GM18868 (cell line): ENCODE measurements around the gene TAF9B.
"Not testable (repeated sequence)": the region's sequence is repeated elsewhere in the genome, so short reads cannot be mapped to it uniquely, and the experiment has no call there.

ENCODE experiments used
- ATAC-seq: cut with Tn5 transposase; IDR thresholded peaks from one replicate; pipeline ENCODE4 v1.9.1; 2021; ENCODE audit warnings: mild to moderate bottlenecking, moderate library complexity; ENCODE audit not compliant: unreplicated experiment

TAF9B gene

DNA sequence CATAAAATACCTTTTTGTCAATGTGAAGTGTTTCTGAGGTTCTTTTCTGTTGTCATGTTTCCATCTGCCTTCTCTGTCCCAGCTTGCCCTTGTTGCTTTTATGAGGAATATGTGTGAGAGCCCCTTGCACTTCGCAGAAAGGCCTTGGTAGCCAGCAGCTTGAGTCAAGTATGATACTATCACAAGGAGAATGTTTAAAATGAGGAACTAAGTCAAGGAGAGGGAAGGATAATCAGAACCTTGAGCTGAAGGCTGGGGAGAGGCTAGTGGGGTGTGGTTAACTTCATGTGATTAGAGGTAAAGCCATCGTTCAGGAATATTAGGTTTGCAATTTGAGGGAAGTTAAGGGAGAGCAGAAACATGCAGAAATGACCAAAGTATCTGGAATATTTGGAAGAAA is 22.7 kb downstream of the TAF9B start:
- ATAC-seq, result no peak

DNA sequence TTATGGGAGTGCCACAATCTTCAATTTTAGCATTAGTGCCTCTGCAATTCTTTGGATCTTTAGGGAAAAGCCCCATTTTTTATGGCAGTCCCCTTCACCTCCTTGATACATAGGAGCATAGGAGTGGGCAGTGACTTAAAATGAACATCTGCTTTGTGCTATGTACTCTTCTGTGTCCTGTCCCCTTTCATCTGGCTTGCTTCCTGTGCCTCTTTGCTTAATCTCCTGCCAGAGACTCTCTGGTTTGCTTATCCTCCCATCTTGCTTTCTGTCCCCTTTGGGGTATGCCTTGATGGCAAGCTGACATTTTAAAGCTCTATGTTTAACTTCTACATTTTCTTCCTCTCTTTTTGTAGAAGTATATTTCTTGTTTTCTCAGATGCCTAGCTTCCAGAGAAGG is 23.1 kb downstream of the TAF9B start:
- ATAC-seq, result no peak

DNA sequence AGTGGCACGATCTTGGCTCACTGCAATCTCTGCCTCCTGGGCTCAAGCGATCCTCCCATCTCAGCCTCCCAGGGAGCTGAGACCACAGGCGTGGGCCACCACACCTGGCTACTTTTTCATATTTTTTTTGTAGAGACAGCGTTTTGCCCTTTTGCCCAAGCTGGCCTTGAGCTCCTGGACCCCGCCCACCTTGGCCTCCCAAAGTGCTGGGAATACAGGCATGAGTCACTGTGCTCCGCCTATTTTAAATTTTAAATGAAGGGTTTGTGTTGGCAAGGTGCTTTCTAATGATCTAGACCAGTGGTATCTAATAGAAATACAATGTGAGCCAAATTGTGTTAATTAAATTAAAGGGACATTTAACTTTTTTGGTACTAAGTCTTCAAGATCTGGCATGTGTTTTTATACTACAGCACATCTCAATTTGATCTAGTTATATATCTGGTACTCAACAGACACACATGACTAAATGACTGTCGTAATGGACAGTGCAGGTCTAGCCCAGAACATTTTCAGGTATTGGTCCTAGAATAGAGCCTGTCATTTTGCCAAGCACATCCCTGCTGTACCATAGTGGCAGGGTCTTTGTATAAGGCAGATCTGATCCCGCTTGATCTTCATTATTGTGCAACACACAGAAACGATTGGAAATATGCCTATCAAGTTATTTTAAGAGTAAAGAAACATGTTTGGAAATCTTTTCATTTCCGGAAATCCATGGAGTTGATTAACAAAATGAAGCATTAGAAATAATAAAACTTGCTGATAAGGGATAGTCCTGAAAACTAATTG is 28.1 kb downstream of the TAF9B start:
- no peak for ATAC-seq

DNA sequence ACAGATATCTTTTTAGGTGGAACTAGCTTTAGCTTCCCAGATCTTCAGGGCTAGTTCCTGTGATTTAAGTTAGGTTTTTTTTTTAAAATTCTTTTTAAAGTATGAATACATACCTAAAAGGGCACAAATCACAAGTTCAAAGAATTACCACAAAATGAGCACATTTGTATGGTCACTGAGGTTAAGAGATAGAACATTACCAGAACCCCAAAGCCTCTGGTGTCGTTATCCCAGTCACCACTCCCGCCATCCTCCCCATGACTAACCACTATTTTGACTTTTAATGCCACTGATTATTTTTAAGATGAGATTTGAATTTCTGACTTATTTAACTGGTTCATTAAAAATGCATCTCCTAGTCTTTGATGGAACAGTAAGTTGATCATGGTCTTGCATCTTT is 30.0 kb downstream of the TAF9B start:
- ATAC-seq, result no peak

DNA sequence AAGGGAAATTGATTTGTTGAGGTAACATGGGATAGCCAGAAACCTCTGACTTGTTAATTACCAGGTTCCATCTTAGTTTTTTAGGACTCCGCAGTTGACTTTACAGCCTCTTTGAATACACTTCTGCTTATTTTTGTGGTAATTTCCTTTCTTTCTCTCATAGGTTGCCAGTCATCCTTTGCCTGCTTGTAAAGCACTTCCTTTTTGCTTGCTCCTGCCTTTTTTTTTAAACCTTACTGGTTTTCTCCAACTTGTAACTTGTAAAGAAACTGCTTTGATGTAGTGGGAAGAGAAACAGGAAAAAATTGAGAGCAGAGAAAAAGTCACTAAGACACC is 32.8 kb downstream of the TAF9B start:
- no peak for ATAC-seq

DNA sequence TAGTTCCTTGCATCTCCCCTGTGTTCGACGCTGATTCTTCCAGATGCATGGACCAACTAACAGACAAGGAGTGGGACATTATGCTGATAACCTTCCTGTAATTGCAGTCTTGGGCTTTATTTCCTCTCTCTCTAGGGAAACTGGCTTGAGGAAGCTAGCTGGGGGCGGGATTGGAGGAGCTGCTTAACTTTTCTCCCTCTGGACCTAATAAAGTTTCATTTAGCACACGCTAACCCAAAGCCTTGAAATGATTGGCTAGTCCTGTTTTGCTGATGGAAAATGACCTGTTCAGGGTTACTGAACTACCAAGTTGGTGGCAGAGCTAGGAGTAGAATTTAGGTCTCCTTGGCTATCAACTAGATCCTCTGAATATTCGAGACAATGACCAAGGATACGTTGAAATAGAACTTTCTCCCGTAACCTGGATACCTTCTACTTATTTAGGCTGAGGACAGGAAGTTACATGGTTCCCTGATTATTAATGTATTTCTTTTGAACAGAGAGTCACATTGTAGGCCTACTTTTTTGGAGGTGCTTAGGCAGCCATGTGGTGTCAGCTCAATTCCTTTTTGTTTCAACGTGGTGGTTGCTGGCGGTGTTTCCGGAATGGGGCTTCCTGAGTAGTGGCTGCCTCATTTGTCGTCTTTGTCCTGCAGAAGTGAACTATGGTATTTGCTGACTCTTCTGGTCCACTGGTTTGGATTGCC is 33.4 kb downstream of the TAF9B start:
- no peak for ATAC-seq

DNA sequence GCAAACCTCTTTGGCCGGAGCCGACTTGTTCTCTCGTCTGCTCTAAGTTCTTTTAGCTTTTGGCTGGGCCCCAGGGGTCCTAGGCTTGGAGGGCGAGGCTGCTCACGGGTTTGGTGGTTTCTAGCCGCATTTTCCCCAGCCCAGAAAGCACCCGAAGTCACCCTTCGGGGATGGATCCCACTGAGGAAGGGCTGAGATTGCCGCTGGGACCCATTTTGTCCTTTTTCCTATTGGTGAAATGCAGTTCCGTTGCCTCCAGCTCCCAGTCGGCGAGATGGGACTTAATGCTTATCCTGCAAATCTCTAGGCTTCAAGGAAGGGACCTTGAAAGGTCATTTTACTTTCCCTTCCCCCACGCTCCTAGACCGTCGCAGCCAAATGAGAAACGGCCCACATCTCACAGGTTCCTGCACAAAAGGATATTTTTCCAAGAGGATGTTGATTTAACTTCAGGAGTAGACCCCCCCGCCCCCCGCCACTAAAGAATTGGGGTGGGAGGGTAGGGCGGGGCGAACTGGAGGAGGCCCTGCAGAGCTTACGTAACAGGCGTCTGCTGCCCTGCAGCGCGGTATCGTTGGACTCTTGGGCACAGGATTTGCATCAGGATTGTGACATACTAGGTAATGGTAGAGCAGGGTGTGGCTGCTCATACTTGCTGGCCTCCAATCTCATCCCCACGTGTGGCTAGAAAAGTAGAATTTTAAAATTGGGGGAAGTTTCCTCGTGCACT is 34.8 kb downstream of the TAF9B start:
- ATAC-seq, result no peak

DNA sequence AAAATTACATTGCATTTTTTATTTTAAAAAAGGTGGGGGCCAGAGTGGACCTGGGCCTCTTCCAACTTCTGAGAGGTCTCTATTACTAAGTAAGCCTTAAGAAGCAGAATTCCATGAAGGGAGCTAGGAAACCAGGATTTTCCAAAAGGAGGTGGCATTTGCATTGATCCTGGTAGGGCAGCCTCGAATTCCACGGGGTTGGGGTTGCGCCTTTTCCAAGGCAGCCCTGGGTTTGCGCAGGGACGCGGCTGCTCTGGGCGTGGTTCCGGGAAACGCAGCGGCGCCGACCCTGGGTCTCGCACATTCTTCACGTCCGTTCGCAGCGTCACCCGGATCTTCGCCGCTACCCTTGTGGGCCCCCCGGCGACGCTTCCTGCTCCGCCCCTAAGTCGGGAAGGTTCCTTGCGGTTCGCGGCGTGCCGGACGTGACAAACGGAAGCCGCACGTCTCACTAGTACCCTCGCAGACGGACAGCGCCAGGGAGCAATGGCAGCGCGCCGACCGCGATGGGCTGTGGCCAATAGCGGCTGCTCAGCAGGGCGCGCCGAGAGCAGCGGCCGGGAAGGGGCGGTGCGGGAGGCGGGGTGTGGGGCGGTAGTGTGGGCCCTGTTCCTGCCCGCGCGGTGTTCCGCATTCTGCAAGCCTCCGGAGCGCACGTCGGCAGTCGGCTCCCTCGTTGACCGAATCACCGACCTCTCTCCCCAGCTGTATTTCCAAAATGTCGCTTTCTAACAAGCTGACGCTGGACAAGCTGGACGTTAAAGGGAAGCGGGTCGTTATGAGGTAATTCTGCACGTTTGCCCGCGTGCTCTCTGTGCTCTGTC is 35.6 kb downstream of the TAF9B start, which contains the start of gene PGK1:
Gene PGK1 (plus strand): TSS at position 626 of the 824 bp plus-strand sequence. CDS start 93 bp downstream, at position 719.
- peak; percentile 95 for ATAC-seq

DNA sequence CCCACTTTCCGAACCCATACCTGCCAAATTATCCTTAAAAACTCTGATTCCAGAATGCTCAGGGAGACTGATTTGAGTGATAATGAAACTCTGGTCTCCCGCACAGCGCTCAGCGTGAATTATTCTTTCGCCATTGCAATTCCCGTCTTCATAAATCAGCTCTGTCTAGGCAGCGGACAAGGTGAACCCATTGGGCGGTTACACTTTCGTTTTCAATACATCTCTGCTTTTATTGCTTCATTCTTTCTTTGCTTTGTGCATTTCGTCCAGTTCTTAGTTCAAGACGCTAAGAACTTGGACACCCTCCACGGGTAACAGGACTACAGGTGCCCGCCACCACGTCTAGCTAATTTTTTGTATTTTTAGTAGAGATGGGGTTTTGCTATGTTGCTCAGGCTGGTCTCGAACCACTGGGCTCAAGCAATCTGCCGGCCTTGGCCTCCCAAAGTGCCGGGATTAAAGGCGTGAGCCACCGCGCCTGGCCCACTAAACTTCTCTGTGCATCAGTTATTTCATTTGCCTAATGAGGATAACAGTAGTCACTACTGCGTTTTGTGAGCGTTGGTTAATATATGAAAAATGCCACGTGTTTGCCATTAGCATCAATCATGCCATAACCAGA is 36.3 kb downstream of the TAF9B start:
- no peak for ATAC-seq

DNA sequence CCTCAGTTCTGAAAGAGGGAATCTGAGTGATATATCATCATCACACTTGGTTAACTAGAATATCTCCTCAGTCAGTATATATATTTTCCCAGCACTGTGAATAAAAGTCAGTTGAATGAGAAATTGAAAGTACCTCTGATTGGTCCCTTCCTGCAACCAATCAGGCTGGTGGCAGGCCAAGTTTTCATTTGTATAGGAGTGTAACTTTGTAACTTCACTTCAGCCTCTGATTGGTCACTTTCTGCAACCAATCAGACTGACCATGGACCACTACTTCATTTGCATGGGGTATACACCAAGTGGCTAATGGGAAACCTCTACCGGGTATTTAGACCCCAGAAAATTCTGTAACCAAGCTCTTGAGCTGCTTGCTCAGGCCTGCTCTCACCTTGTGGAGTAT is 37.4 kb downstream of the TAF9B start:
- ATAC-seq, result no peak

DNA sequence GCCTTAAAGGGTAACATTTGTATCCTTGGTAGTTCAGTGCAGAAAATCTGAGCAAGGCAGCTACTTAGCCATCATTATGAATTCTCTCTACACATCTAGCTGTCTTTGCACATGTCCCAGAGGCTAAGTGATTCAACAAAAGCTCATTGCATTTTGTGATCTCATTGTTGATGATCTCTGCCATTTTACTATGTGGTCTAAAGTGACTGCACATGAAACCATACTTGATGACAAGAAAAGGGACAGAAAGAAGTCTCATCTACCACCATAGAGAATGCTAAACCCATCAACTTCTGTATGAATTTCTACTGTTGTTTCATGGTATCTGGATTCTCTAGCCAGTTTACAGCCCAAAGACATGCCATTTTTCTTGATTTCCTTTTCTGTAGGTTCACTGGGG is 41.3 kb downstream of the TAF9B start:
- ATAC-seq, result no peak

DNA sequence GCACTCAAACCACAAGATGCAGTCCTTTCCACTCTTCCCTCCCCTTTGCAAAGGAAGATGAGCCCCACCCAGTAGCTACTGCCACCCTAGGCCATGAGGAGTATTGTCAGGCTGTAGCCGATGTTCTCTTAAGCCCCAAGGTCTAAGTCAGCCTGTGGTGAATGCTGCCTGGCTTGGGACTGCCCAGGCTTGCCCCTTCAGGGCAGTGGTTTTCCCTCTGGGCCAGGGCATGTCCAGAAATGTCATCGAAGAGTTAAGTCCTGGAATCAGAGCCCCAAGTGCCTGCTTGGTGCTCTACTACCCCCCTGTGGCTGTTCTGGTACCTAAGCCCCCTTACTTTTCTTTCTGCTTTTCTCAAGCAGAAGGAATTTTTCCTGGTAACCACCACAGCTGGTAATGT is 47.2 kb downstream of the TAF9B start:
- ATAC-seq, result peak; percentile 96

DNA sequence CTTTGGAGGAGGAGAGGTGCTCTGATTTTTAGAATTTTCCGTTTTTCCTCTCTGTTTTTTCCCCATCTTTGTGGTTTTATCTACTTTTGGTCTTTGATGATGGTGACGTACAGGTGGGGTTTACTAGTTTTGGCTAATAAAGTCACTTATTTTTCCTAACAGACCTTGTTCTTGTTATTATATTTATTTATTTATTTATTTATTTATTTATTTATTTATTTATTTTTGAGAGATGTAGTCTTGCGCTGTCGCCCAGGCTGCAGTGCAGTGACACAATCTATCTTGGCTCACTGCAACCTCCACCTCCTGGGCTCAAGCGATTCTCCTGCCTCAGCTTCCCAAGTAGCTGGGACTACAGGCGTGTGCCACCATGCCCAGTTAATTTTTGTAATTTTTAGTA is 58.0 kb downstream of the TAF9B start:
- not testable (repeated sequence) for ATAC-seq
